NCI-H748 (cell line): ENCODE data around the gene CREB5.
"Not testable (repeated sequence)": the region's sequence is repeated elsewhere in the genome, so short reads cannot be mapped to it uniquely, and the experiment has no call there.

Experiments
- DNase-seq: peaks from one replicate; lab custom pipeline; 2025; ENCODE audit not compliant: unreplicated experiment; lab: John Stamatoyannopoulos, UW

CREB5 gene

DNA sequence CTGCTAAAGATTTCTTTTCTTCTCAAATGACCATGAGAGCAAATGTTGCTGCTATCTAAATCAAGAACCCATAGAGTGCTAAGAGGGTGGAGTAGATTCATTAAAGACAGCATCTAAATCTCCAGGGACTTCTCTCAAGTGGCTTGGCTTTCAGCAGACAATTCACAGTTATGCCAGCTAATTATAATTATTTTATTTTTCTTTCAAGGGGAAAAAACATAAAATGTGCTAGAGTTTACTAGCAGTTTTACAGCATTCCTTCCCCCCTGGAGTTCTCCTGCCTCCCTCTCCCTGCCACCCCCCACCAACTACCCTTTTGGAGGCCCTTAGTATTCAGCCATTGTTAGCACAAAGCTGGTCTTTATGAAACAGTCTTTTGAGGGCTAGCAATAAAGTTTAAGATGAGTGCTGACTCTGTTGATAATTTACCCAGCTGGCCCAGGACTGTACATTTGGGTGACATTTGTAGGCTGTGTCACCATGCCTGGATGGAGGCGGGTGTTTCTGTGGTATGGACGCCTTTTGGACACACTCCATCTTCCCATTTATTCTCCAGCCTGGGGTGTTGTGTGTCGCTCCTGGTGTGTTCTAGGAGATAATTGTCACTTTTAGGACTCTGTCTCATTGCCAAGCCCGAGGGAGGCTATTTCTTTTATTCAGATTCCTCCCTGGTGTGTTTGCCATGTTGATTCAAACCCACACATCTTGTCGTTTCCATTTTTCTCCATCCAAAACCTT is 160.2 kb downstream of the CREB5 start:
- peak; percentile 92 for DNase-seq

DNA sequence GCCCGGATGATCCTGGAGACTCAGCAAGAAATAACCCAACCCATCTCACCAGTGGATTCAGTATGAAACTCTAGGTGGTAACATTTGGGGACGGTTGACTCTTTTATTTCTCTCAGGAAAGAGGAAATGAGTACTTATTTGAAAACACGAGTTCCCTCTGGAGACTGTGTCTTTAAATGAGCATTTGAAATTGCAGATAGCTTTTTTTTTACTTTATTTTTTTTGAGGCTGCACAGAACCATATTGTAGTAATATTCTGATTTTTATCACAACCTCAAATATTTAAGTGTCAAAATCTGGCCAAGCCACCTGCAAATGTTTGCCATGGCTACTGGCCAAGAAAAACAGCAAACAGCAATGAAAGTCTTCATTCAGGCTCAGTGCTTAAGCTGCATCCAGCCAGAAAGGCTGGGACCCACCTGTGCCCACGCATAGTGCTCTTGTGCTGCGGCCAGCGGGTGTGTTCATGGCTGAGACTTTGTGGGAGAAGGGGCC is 160.8 kb downstream of the CREB5 start:
- peak; percentile 98 for DNase-seq

DNA sequence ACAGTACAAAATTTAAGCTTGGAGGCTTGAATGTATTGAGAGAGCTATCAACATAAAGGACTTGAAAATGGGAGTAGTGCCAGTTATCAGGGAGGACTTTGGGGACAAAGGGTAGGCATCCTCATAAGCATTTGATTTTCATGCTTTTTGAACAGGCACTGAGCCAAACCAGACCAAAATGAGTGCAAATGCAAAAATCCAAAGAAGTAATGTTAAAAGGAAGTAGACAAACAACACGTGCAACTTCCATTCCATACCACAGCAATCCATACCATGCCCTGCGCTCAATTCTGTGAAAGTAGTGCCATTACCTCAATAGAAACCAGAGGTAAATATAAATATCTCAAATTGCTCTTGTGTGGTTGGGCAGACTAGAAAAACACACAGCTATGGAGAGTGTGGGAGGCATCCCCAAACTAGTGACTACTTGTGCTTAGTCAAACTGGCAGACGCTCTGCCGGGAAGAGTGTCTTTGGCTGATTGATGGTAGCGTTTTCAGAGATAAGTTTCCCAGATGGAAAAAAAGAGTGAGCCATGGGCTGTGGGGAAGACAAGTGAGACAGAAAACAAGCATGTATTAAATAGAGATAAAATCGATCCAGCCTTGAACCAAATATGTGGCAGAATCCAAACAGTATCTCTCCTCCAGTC is 161.5 kb downstream of the CREB5 start:
- DNase-seq = peak; percentile 93

DNA sequence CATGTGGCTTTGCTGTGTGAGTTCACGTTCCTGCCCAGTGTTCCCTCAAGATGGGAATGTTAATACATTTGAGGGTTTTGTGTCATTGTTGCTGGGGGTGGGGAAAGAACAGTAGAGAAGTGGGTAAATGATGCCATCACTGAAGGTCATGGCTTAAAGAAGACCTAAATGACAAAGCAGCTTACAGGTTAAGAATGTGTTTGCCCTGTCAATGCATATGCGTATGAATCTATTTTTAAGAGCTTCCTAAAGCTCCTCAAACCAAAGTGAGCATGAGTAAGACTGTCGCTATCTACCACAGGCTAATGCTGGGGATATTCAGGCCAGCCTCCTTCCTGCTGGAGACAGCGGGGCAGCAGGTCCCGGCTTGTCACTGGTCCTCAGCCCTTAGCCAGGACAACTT is 162.9 kb downstream of the CREB5 start:
- DNase-seq = no peak

DNA sequence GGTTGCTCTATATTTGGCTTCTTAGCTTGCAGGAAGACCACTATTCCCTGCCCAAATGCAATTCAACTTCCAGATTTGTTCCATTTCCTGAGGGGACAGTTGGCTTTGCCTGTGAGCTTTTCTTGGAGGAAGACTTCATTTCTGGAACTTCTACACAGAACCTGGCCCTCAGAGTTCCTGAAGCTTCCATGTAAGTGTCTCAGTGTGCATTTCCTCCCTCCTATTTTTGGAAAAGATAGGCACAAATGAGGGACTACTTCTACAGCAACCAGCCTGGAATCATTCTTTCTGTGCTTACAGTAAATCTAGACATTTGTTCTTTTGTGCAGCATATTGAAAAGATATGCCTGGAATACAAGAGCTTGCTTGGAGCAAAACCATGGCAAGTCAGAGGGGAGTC is 164.3 kb downstream of the CREB5 start:
- no peak for DNase-seq

DNA sequence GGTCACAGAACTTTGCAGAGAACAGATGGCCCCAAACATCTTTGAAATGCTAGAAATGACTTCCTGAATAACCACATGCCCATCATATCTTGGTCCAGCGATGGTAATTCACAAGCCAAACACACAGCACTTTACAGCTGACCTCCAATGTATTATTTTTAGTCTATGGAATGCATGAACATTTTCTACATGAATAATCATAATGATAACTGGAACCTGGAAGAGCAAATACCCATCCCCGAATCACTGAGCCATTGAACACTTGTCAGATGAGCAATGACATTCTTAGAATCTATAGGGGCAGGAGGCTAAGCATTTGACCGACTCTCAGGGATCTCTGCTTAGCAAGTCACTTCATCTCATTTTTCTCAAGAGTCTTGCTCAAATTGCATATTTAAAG is 167.3 kb downstream of the CREB5 start:
- DNase-seq = no peak

DNA sequence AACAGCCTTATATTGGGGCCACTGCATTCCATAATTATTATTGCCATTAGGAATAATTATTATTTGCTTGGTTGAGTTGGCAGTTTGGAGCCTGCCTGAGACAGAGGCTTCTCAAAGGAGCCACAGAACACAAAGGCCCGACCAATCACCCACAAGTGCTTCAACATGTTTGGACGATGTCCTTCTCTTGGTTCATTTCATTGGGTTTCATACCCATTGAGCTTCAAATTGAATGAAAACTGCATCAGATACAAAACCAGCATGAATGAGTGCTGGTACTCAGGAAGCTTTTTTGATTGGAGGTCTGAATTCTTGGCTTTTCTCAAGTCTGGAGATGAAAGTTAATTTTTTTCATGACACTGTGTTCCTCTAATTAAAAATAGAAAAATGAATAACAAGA is 168.3 kb downstream of the CREB5 start:
- peak; percentile 30 for DNase-seq

DNA sequence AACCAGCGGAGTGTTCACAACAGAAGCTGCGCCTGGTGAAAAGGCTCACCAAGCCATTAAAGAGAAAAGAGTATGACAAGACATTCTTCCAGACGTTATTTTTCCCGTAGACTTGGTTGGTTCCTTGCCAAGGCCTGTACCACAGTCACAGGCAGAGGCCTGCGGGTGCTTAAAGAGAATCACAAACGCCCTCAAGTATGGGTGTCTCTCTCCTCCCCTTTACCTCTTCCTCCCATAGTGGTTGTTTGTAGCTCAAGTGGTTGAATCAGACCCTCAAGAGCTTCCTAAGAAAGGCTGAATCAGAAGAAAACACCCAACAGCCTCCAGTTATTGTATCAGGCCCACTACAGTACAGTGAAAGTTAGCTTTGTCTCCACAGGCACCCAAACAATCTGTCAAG is 169.0 kb downstream of the CREB5 start:
- no peak for DNase-seq

DNA sequence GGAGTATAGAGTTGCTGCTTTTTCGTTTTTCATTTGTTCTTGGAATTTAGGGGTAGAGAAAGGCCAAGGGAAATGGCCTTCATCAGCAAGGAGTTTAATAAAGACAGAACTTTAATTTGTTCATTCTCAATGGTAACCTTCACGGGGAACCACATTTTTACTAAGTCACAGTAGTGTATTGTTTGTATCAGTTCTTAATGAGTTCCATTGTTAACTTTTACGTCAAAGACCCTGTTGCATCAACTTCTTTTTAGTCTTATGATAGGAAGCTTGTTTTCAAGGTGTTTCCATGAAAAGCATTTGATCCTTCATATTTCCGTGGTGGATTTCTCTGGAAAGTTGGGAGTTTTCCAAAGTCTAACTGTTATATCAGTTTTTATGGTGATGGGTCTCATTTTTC is 169.9 kb downstream of the CREB5 start:
- no peak for DNase-seq

DNA sequence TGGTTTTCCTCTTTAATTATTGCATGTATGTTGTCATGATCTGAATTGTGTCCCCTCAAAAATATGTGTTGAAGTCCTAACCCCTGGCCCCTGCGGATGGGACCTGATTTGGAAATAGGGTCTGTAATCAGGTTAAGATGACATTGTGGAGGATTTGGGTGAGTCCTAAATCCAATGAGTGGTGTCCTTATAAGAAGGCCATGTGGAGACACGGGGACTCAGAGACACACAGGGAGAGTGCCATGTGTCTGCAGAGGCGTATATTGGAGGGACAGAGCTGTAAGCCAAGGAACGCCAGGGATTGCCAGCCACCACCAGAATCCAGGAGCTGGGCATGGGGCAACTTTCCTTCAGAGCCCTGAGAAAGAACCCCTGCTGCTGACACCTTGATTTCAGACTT is 171.9 kb downstream of the CREB5 start:
- no peak for DNase-seq

DNA sequence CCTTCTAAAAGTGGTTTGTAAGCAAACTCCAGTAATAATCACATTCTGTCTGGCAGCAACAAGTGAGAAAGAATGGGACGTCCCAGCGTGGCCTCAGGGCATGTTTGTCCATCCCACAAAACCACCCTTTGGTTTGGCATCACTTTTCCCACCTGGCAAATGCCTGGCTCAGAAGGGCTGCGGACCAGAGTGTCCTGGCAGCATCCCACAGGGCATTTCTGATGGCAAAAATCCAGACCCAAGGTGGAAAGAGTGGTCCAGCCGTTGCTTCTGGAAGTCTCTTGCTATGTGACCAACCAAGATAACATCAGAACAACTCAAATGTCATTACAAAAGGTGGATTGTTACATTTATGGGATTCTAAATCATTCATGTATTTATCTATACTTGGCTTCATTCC is 174.4 kb downstream of the CREB5 start:
- no peak for DNase-seq

DNA sequence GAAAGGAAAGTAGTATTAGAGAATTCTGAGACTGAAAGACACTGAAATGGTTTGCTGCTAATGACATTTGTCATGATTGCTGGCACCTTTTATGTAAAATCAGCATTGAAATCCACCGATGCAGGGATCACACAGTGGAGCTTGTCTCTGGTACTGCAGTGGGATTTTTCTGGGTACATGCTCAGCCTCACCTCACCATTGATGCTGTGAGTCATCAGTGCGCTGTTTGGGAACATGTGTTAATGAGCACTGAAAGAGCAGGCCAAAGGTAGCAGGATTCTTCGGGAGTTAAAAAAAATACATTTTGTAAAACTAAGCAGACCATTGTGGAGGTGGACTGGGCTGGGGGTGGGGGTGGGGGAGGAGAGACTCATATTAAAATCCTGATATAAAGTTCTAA is 174.9 kb downstream of the CREB5 start:
- DNase-seq = no peak

DNA sequence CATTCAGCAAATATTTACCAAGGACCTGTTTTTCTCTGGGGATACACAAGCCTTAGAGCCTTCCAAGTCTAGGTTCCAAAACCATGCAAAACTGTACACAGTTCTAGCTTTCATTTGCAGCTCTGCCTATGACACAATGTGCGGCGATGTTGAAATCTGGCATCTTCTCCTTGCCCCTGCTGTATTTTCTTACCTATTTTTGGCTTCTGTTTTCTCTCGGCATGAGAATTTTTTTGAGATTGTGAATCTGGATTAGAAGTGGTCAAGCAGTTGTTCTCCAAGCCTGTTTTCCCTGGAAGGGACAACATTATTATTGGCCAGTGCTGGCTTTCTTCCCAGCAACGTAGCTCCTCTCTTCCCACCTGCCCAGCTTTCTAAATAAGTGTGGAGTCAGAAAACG is 176.3 kb downstream of the CREB5 start:
- DNase-seq = no peak

DNA sequence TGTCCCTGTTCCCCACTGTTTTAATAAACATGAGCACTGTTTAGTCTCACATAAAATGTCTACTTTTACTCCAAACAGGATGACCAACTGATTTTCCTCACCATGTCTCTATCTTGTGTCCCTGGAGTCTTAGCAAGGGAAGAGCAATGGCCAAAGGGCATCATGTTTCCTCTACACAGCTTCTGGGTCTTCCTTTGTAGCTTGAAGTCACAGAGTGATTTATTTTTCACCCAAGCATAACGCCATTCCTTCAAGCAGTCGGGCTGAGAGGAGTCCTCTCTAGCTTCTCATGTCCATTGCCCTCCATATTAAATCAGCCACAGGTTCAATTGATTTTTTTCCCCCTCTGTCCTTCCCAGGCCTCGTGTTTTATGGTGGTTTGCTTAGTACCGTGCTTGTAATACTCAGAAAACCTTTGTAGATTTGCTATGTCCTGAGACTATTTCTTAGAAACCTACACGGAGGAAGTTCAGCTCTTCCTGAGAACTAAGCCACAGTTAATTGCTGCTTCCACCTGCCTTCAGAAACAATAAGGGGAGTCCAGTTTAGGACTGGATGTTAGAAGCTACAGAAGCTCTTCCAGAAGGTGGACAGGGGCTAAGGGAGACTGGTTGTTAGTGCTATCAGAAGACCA is 178.8 kb downstream of the CREB5 start:
- no peak for DNase-seq

DNA sequence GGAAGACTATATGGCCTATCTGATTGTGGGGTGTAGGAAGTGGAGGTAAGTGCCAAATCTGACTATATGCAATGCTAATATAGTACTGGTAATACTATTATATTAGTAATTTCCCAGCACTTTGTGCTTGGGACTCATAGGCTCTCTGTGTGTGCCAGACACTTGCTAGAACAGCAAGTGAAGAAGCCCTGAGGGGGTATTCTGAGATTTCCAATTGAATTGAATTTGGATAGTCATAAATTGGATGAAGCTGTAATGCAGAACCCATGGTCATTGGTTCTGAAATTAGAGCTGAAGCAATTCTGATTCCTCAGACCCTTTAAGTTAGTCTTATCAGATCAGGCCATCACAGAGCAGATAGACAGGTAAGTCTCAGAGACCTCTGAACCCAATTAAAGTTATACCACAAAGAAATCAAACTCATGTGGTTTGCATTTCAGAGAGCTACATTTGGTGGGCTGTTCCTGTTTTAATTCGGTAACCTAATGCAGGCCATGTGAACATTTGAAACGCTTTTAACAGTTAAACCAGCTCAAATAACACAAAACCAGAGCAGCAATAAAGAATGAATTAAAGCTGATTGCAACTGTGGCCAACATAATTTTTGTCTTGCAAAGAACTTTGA is 179.5 kb downstream of the CREB5 start:
- DNase-seq = no peak

DNA sequence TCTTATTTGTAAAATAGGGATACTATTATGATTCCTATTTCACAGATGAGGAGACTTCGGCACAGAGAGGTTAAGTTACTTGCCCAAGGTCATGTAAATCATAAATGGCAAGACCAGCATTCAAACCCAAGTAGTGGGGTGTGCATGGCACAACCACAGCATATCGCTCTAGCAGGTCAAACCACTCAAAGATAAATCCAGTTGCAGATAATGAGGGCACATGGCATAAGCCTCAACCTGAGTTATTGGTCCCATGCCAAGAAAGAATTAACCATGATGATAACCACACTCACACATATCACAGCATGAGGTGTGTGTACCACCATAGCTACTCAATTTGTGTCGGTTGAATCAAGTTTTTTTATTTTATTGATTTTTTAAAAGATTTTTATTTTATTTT is 180.5 kb downstream of the CREB5 start:
- peak; percentile 30 for DNase-seq

DNA sequence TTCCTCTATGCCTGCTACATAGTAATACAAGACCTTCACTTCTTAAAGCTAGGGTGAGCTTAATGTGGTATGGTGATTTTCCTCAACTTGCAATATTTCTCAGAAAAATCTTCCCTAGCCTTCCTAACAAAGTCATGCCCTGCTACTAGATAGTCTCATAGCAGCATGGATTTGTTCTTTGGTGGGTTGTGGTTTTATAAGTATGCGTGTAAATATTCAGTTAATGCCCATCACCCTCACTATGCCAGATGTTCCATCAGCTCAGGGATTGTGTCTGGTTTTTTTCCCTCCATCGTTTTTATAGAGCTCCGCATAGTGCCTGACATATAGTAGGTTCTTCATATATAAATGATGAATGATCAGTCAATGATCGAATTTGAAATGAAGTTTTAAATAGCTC is 182.8 kb downstream of the CREB5 start:
- DNase-seq = no peak

DNA sequence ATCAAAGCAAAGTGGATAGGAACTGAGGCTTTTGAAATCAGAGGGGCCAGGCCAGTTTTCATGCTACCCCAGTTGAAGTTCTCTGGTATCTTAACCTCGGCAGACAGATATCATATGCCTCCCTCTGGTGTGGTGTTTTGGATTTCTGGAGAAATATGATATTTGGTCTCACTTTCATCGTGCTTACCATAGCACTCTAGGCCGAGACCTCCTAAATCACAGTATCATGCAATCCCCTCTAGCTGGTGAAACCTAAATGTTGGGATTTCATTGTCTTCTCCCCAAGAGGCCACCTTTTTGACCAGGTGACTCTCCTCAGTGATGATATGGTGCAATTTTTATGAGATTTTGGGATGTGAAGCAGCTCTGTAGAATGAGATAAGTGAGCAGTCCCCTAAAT is 183.5 kb downstream of the CREB5 start:
- DNase-seq = no peak

DNA sequence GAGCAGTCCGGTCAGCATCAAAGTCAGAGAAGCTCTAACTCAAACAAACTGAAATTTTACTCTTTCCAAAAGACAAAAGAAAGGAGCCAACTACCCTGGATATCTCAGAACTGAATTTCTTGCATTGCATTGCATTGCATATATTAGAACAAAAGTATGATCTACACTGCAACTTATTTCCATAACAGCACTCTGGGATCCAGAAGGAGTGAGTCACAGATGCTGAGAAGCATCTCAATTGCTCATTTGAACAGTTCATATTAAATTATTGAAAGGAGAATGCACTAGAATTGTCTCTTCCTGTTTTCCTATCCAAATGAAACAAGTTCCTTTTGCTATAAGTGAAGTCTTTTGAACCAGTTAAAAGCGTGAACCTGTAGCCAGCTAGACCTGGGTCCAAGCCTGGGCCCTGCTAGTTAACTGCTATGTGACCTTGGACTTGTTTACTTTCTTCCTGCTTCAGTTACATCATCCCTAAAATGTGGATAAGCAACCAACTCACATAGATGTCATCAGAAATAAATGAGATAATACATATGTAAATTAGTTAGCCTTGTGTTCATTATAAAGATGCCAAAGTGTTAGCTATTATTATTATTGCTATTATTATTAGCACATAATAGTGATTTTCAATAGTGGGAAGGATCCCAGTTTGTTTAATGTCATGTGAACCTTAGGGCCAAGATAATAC is 184.1 kb downstream of the CREB5 start:
- no peak for DNase-seq

DNA sequence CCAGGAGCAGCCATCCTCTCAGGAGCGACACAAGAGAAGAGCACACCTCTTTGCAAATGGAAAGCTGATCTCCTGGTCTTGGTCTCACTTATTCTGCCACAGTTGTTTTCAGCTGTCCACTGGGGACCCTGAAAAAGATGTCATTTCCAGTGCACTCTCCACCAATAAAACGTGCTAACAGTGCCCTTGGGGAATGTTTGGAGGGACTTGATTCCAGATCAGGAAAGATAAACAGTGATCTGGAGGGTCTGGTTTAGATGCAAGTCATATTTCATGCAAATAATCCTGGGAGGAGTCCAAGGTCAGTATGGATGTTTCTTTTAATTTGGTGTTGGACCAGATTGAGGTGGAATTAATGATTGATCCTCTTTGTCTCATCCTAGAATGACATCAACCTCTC is 185.0 kb downstream of the CREB5 start:
- DNase-seq = no peak

DNA sequence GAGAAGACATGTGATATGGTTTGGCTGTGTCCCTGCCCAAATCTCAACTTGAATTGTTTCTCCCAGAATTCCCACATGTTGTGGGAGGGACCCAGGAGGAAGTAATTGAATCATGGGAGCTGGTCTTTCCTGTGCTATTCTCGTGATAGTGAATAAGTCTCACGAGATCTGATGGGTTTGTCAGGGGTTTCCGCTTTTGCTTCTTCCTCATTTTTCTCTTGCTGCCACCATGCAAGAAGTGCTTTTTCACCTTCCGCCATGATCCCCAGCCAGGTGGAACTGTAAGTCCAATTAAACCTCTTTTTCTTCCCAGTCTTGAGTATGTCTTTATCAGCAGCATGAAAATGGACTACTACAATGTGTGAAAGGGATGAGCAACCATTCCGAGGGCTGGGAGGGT is 185.7 kb downstream of the CREB5 start:
- DNase-seq = not testable (repeated sequence)
